Central memory CD8-positive, alpha-beta T cell (primary cell): ENCODE measurements around the gene NBAS.

Experiments used
- ATAC-seq: fragments of 150-1000 bp; cut with Tn5 transposase; replicated peaks from 2 replicates; pipeline ENCODE4 v1.10.0; 2022; ENCODE audit warnings: mild to moderate bottlenecking, moderate FRiP score, moderate number of reproducible peaks; ENCODE audit not compliant: poor library complexity, severe bottlenecking; ENCODE audit errors: extremely low read depth
- DNase-seq, 2 donors: peaks; one replicate each; pipeline ENCODE4 v3.0.0; 2021; ENCODE audit warnings: low spot score in 2 of 2
- H3K27ac Mint-ChIP-seq: one replicate; pipeline ENCODE4 v1.8.0; 2022; ENCODE audit warnings: low read depth, mild to moderate bottlenecking, moderate library complexity, mixed read lengths
- H3K27me3 Mint-ChIP-seq: one replicate; pipeline ENCODE4 v1.8.0; 2022; ENCODE audit warnings: mixed read lengths
- H3K36me3 Mint-ChIP-seq: one replicate; pipeline ENCODE4 v1.8.0; 2022; ENCODE audit warnings: mild to moderate bottlenecking, moderate library complexity, mixed read lengths; ENCODE audit not compliant: insufficient read depth
- H3K4me1 Mint-ChIP-seq: one replicate; pipeline ENCODE4 v1.8.0; 2022; ENCODE audit warnings: mixed read lengths
- H3K4me3 Mint-ChIP-seq: one replicate; pipeline ENCODE4 v1.8.0; 2022; ENCODE audit warnings: mild to moderate bottlenecking, moderate library complexity, mixed read lengths
- H3K9me3 Mint-ChIP-seq: one replicate; pipeline ENCODE4 v1.8.0; 2022; ENCODE audit warnings: mixed read lengths

NBAS gene

DNA sequence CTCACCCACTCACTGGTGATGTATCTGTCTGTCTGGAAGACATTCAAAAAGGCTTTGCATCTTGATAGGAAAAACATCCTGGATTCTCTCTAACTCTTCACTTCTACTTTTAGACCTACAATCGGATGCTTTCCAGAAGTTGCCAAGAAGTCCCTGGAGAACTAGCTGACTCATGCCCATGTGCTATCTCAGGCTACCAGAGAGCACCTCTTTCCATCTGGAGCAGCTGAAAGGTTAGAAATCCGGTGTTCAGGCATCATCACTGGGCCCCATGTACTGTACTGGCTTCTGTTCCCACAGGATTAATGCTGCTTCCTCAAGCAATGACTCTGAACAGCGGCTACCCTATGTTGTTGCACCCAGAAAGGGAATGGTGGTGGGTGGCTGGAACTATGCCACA is 259.0 kb downstream of the NBAS start:
- Mint-ChIP-seq H3K9me3 (no peaks in the 10 kb centered on the region), H3K4me1 (no peaks in the 10 kb centered on the region), H3K27ac (no peak overlapping the region), H3K36me3 (peaks cover 26% of the 10 kb centered on the region), H3K27me3 (no peaks in the 10 kb centered on the region), H3K4me3 (no peak overlapping the region)
- no peak for DNase-seq
- no peak for ATAC-seq

DNA sequence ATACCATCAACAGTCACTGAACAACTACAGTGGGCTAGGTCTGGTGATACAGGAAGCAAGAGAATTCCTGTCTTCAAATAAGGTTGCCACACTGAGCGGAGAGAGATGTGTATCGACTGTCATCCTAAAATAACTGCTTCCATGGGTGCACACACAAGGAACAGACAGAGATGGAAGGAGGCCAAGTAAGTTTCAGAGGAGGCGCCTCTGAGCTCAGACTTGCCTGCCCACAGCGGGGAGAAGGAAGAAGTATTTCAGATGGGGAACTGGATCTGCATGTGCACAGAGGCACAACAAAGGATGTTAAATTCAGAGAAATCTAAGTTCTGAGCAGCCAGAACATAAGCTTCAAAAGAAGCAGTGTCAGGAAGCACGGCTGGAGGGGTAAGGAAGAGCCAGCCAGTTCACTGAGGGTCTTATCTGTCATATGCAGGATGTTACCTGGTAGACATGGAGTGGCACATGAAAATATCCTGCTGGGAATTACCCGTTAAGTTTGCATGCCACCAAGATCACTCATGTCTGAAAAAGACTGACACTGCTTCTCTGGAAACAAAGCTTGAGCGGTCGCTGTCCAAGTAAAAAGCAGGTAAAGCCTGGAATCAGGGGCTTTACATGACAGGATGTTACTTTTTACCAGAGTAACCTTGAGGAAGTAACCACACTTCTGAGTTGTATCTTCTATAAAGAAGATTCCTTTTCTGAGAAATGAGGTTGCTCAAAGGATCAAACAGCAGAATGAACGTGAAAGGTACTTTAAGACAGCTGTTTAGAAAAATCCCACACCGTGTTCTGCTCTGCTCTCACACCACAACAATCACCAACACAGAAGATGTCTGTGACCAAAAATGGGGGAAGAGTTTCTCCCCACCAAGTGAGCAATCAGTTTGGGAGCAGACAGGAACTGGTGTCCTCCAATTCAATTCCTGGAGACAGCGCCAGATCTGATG is 260.2 kb downstream of the NBAS start:
- no peak for DNase-seq
- Mint-ChIP-seq H3K4me1 (no peaks in the 10 kb centered on the region), H3K9me3 (no peaks in the 10 kb centered on the region), H3K27me3 (no peaks in the 10 kb centered on the region), H3K36me3 (peaks cover 22% of the 10 kb centered on the region), H3K27ac (no peak overlapping the region), H3K4me3 (no peak overlapping the region)
- no peak for ATAC-seq

DNA sequence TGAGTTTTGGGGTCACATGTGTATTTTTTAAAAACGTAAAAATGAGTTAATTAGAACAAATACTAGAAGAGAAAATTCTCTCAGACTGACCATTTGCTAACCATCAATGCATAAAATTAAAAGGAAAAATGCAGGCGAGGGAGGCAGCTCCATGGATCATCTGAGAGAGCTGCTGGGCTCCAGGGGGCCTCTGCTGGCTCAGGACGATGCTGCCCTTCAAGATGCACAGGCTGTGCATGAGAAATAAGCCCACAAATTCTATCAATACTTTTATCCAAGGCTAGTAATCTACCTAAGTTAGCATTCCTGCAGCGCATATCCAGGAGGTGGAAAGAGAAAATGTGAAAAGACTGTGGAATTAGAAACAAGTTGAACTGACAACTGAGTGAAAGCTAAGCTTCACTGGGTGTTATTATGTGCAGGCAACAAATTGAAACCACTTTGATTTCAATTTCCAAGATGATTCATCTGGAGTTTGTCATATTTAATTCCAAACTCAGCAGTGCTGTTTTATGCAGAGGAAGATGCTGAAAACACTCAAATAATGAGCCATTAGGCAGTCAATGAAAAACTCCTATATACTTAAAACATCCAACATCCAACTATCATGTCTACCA is 261.1 kb downstream of the NBAS start:
- no peak overlapping the region for H3K4me3 Mint-ChIP-seq
- no peaks in the 10 kb centered on the region for H3K9me3 Mint-ChIP-seq
- H3K36me3 Mint-ChIP-seq, result peaks cover 16% of the 10 kb centered on the region

DNA sequence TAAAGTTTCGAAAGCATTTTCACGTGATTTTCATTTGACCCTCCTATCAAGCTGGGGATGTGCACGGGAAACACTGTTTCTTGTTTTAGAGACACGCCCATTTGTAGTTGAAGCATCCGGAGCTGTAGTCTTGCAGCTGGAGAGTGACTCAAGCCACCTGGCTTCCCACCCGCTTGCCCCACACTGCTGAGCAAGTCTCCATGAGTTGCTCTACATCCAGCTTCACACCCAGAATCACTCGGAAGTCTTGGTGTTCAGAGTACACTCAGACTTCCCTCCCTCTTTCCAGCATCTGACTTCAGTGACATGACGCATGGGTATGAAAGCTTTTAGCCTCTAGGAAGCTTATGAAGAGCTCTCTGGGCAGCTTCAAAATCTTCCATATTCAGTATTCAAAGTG is 262.4 kb downstream of the NBAS start:
- ATAC-seq (no peak), DNase-seq (no peak)
- no peaks in the 10 kb centered on the region for H3K9me3 Mint-ChIP-seq
- no peaks in the 10 kb centered on the region for H3K27me3 Mint-ChIP-seq
- H3K27ac Mint-ChIP-seq, result no peak overlapping the region
- H3K4me3 Mint-ChIP-seq, result no peak overlapping the region
- no peaks in the 10 kb centered on the region for H3K4me1 Mint-ChIP-seq
- H3K36me3 Mint-ChIP-seq, result peaks cover 19% of the 10 kb centered on the region

More for the DNA sequence above, 261.1 kb downstream of the NBAS start:
- H3K27ac Mint-ChIP-seq, result no peak overlapping the region
- ATAC-seq (no peak), DNase-seq (no peak)
- H3K4me1 Mint-ChIP-seq, result no peaks in the 10 kb centered on the region
- H3K27me3 Mint-ChIP-seq, result no peaks in the 10 kb centered on the region

DNA sequence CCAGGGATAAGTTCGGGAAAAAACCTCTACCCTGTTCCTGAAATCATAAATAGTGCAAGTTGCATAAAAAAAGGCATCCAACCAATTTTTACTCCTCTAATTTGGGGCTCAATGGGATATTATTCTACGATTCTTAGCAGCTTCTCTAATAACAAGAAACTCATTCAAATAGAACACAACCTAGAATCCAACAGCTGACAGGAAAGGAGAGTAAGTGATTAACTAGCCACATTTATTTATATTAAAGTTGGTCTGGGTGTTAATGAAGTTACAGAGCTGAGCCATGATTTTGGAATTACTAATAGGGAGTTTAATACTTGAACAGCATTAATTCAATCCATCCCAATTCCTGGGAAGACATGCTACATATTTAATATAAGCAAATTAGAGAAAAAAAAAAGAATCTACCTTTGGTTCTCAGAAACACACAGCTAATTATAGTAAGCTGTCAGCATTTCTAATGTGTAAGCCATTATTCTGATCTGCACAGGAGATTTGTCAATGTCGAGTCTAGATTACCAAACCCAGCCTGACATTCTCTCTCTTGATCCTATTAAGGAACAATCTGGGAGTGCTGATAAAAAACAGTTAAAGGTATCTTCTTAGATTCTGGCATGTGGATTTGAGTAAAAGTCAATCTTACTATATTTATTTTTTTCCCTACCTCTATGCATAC is 267.7 kb downstream of the NBAS start:
- ATAC-seq (no peak), DNase-seq (no peak)
- Mint-ChIP-seq H3K4me1 (no peaks in the 10 kb centered on the region), H3K4me3 (no peak overlapping the region), H3K27me3 (no peaks in the 10 kb centered on the region), H3K27ac (no peak overlapping the region), H3K9me3 (no peaks in the 10 kb centered on the region), H3K36me3 (peaks cover 14% of the 10 kb centered on the region)

DNA sequence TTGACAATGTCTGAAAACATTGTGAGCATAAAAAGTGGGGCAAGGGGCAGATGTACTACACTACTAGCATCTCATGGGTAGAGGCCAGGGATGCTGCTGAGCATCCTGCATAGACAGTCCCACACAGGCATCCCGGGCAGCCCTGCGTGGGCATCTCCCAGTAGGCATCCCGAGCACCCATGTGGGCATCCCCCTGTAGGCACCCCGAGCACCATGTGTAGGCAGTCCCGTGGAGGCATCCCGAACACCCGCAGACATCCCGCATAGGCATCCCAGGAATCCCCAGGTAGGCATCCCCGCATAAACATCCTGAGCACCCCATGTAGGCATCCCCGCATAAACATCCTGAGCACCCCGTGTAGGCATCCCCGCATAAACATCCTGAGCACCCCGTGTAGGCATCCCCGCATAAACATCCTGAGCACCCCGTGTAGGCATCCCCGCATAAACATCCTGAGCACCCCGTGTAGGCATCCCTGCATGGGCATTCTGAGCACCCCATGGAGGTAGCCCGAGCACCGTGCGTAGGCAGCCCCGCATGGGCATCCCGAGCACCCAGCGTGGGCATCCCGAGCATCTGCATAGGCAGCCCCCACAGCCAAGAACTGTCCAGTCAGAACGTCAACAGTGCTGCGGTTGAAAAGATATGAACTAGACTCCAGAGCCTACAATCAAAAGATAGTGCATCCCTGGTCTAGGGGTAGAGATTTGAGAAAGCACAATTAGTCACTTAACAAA is 273.5 kb downstream of the NBAS start:
- Mint-ChIP-seq H3K27me3 (no peaks in the 10 kb centered on the region), H3K36me3 (peaks cover 7% of the 10 kb centered on the region), H3K27ac (no peak overlapping the region), H3K4me1 (no peaks in the 10 kb centered on the region), H3K9me3 (no peaks in the 10 kb centered on the region), H3K4me3 (no peak overlapping the region)
- DNase-seq (no peak), ATAC-seq (no peak)

DNA sequence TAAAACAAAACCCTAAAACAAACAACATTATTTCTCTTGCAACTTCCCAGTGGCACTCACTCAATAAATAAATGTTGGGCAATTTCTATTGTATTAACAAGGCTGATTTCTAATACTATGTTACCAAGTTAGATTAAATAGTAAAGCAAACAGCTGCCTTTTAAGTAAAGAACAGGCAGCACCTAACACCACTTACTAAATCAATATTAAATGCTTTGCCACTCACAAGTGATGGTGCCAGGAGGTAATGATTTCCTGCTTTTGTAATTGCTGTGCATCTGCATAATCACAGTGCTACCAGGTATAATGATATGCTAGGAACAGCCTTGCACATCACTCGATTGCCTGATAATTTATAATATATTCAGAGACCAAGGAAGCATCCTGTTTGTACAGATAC is 276.5 kb downstream of the NBAS start:
- no peak overlapping the region for H3K4me3 Mint-ChIP-seq
- H3K27me3 Mint-ChIP-seq, result no peaks in the 10 kb centered on the region
- H3K27ac Mint-ChIP-seq, result no peak overlapping the region
- H3K9me3 Mint-ChIP-seq, result no peaks in the 10 kb centered on the region
- DNase-seq (no peak), ATAC-seq (no peak)
- H3K4me1 Mint-ChIP-seq, result no peaks in the 10 kb centered on the region
- H3K36me3 Mint-ChIP-seq, result peaks cover 3% of the 10 kb centered on the region

DNA sequence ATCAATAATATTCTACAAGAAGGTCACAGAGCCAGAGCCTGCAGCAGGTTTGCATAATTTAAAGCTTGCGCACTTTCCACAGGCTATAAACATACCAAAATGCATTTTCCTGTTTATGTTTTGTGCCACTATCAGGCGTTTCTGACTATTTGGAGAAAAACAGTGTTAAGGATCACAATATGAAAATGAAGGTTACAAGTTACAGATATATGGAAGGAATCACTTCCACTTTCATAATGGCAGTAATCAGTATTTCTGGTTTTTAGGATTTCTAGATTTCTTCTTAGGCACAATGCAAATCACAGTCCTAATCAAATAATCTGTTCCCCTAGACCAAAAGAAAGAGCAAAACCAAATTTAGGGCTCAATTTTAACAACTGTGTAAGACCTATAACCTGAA is 279.5 kb downstream of the NBAS start:
- Mint-ChIP-seq H3K27ac (no peak overlapping the region), H3K4me1 (no peaks in the 10 kb centered on the region), H3K27me3 (no peaks in the 10 kb centered on the region), H3K4me3 (no peak overlapping the region), H3K9me3 (no peaks in the 10 kb centered on the region), H3K36me3 (peaks cover 1% of the 10 kb centered on the region)
- no peak for ATAC-seq
- no peak for DNase-seq

DNA sequence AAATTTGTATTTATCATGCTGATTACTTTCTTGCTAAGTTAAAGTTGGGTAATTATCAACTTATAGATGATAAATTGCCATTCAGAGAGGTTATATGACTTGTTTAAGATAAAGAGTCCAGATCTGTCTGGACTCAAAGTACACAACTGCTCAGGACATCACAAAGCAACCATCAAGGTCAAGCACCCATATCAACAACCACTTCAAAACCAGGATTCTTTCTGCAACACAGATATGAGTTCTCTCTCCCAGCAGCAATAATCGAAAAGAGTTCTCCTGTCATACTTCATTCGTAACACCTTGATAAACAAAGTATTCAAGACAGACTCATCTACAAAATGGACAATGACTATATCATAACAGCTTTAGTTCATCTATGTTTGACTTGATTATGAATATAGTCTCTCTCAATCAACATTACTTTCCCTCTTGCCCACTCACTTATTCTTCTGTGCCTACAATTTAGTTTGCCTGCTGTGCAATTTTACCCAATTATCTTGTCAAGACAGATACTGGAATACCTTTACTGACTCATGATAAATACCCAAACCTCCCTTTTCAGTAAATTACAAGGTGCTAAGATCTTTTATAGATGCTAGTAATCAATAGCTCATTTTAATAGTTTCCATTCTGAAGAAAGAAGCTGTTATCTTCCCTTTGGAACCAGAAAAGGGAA is 281.8 kb downstream of the NBAS start:
- Mint-ChIP-seq H3K36me3 (peaks cover 9% of the 10 kb centered on the region), H3K4me3 (no peak overlapping the region), H3K27me3 (no peaks in the 10 kb centered on the region), H3K9me3 (no peaks in the 10 kb centered on the region), H3K4me1 (no peaks in the 10 kb centered on the region), H3K27ac (no peak overlapping the region)
- ATAC-seq (no peak), DNase-seq (no peak)

DNA sequence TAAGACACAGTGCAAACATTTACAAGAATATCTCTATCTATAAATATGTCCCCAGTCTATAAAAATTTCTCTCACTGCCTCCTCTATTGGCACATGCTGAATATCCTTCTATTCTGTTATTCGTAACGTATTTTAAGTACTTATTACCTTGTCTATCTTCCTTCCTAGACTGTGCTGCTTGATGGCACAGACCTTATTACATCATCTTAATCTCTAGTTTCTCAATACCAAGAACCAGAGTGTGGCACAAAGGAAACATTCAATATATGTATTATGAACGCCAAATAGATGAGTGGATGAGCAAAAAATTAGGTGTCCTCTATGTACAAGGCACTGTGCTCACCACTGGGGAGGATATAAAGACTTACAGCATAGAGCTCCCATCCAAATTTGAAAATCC is 282.8 kb downstream of the NBAS start:
- Mint-ChIP-seq H3K4me3 (no peak overlapping the region), H3K27me3 (no peaks in the 10 kb centered on the region), H3K36me3 (peaks cover 14% of the 10 kb centered on the region), H3K27ac (no peak overlapping the region), H3K9me3 (no peaks in the 10 kb centered on the region), H3K4me1 (peaks cover 2% of the 10 kb centered on the region)
- ATAC-seq (no peak), DNase-seq (no peak)

DNA sequence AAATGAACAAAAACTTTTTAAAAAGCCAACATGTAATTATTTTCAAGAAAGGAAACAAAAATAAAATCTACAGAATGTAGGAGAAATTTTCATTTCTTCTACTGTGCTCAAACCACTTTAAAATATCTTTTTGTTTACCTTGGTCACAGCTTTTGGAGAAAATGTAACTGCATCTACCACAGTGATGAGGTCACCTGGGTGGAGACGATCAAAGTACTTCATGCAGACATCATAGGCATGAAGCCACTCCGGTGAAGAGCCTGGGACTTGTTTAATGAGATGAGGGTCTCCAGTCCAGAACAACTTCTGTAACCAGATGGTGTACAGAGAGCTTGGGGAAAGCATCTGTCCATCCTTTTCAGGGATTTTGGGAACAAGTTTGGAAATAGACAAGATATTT is 285.8 kb downstream of the NBAS start:
- ATAC-seq, result no peak
- Mint-ChIP-seq H3K27ac (no peak overlapping the region), H3K36me3 (peaks cover 14% of the 10 kb centered on the region), H3K9me3 (no peaks in the 10 kb centered on the region), H3K4me1 (peaks cover 11% of the 10 kb centered on the region), H3K4me3 (no peak overlapping the region), H3K27me3 (no peaks in the 10 kb centered on the region)
- no peak for DNase-seq

DNA sequence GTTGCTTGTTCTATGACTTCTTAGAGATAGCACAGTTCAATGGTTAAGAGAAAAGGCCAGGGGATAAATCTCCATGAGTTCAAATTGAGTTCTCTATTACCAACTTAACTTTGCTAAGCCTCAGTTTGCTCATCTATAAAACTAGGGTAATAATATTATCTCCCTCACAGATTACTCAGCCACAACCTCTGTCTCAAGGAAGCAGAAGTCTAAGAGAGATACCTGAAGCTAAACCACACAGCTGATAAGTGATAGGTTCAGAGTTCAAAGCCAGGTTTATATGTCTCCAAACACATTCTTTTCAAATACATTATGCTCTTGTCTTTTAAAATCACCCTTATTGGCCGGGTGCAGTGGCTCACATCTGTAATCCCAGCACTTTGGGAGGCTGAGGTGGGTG is 287.7 kb downstream of the NBAS start:
- ATAC-seq (no peak), DNase-seq (no peak)
- Mint-ChIP-seq H3K9me3 (no peaks in the 10 kb centered on the region), H3K4me3 (no peak overlapping the region), H3K27ac (no peak overlapping the region), H3K4me1 (peaks cover 11% of the 10 kb centered on the region), H3K27me3 (no peaks in the 10 kb centered on the region), H3K36me3 (peaks cover 16% of the 10 kb centered on the region)
